Peyer's patch (tissue), 4 donors: ENCODE measurements around the gene RAB11FIP5.

Source experiments
- CTCF ChIP-seq, 6 experiments: fragments of 450-650 bp in 4 of 6; fragments of 200-600 bp in 2 of 6; sonication (generic) in 1 of 6; IDR thresholded peaks; one replicate each; pipeline ENCODE4 v1.5.1; 2017 to 2019; ENCODE audit warnings: antibody characterized with exemption in 6 of 6, mild to moderate bottlenecking in 3 of 6, moderate library complexity in 1 of 6
- POLR2A ChIP-seq, 2 donors: fragments of 450-650 bp; IDR thresholded peaks; one replicate each; pipeline ENCODE4 v1.5.1; 2017; ENCODE audit warnings: antibody characterized with exemption in 2 of 2, mild to moderate bottlenecking in 2 of 2, moderate library complexity in 2 of 2

GRCh38 chr2:73105511-73105971 is 7.2 kb downstream of the RAB11FIP5 start:
- TF ChIP-seq CTCF (IDR thresholded peaks at IDR 0.05) (no peak), POLR2A (IDR thresholded peaks at IDR 0.05) (no peak)
